CD4-positive, alpha-beta T cell treated with Interleukin-17A for 4 hours (primary cell): ENCODE results near the gene C6orf89.
A peak's percentile ranks its signal among the peaks of the same experiment; 100 is the strongest.

Source experiments
- DNase-seq: peaks from one replicate; pipeline ENCODE4 v3.0.0-alpha.2; 2020; ENCODE audit warnings: mixed read lengths

Gene C6orf89

GRCh38 chr6:36954262-36954931 is 68.6 kb downstream of the C6orf89 start, which contains the start of gene PI16:
Gene PI16, plus strand, starts transcription at chr6:36954738. Its CDS starts 23 bp downstream, at chr6:36954761.
- peak; percentile 36 for DNase-seq

- DNase-seq, result peak; percentile 27
These were observed 69.4 kb downstream of the C6orf89 start for GRCh38 chr6:36955136-36955535.

GRCh38 chr6:36955671-36956445 is 70.1 kb downstream of the C6orf89 start:
- peak; percentile 33 for DNase-seq

- no peak for DNase-seq
These were observed 70.7 kb downstream of the C6orf89 start for GRCh38 chr6:36956446-36956820.

- DNase-seq, result no peak
These were observed 72.1 kb downstream of the C6orf89 start for GRCh38 chr6:36957773-36958271.

- peak; percentile 1 for DNase-seq
These were observed 73.2 kb downstream of the C6orf89 start for GRCh38 chr6:36958775-36959554.

GRCh38 chr6:36959555-36960250 is 74.0 kb downstream of the C6orf89 start:
- peak; percentile 0 for DNase-seq

- DNase-seq, result peak; percentile 1
These were observed 76.0 kb downstream of the C6orf89 start for GRCh38 chr6:36961441-36962435.

GRCh38 chr6:36962874-36963273 is 77.1 kb downstream of the C6orf89 start:
- DNase-seq, result peak; percentile 86

GRCh38 chr6:36963451-36964290 is 77.9 kb downstream of the C6orf89 start:
- DNase-seq, result peak; percentile 57

- DNase-seq, result peak; percentile 2
These were observed 78.6 kb downstream of the C6orf89 start for GRCh38 chr6:36964349-36964748.

GRCh38 chr6:36964908-36965307 is 79.2 kb downstream of the C6orf89 start:
- peak; percentile 2 for DNase-seq

- peak; percentile 2 for DNase-seq
These were observed 81.5 kb downstream of the C6orf89 start for GRCh38 chr6:36967301-36967700.

GRCh38 chr6:36967757-36968156 is 82.0 kb downstream of the C6orf89 start:
- DNase-seq, result peak; percentile 1

GRCh38 chr6:36968266-36968977 is 82.7 kb downstream of the C6orf89 start:
- no peak for DNase-seq

- DNase-seq, result no peak
These were observed 83.5 kb downstream of the C6orf89 start for GRCh38 chr6:36969240-36969691.

GRCh38 chr6:36969988-36970891 is 84.5 kb downstream of the C6orf89 start:
- no peak for DNase-seq
